T-helper 17 cell (primary cell): ENCODE data around the gene CDH12. TPM values are rescaled to one million over a fixed set of nuclear protein-coding genes. Genes with fewer than 3 reads are reported as not detected.
"Not testable (repeated sequence)": the region's sequence is repeated elsewhere in the genome, so short reads cannot be mapped to it uniquely, and the experiment has no call there.

Source experiments
- ATAC-seq: fragments of 150-1000 bp; cut with Tn5 transposase; 2 replicates; pipeline ENCODE4 v1.10.0; 2021; ENCODE audit warnings: mild to moderate bottlenecking, moderate library complexity
- DNase-seq, 3 donors: peaks; one replicate each; pipeline versions ENCODE4 v3.0.0 to v3.0.0-alpha.2; 2020 to 2021
- H3K9me3 ChIP-seq: one replicate; pipeline ENCODE4 v1.7.0; 2013; ENCODE audit warnings: low read length, mild to moderate bottlenecking; ENCODE audit not compliant: control insufficient read depth, poor library complexity, severe bottlenecking
- H3K27ac Mint-ChIP-seq: one replicate; pipeline ENCODE4 v1.8.0; 2022; ENCODE audit warnings: mild to moderate bottlenecking, moderate library complexity, mixed read lengths
- H3K27me3 Mint-ChIP-seq: one replicate; pipeline ENCODE4 v1.8.0; 2022; ENCODE audit warnings: mixed read lengths
- H3K36me3 Mint-ChIP-seq: one replicate; pipeline ENCODE4 v1.8.0; 2022; ENCODE audit warnings: low read depth, mixed read lengths
- H3K4me1 Mint-ChIP-seq: one replicate; pipeline ENCODE4 v1.8.0; 2022; ENCODE audit warnings: mild to moderate bottlenecking, mixed read lengths
- H3K4me3 Mint-ChIP-seq: one replicate; pipeline ENCODE4 v1.8.0; 2022; ENCODE audit warnings: mild to moderate bottlenecking, moderate library complexity, mixed read lengths
- total RNA-seq, 4 donors: library from RNA in 2 of 4; stranded (reverse) in 2 of 4; gene quantifications; one replicate each; pipeline ENCODE4 v1.2.3 and lab custom pipeline; 2022 to 2026

CDH12 gene
- total RNA-seq, 2 donors from 2014 or later, result not detected

GRCh38 chr5:22319798-22320197 lies 533.3 kb downstream of the CDH12 start:
- Mint-ChIP-seq H3K36me3 (no peaks in the 10 kb centered on the region), H3K27ac (no peak overlapping the region), H3K4me1 (no peaks in the 10 kb centered on the region), H3K27me3 (no peaks in the 10 kb centered on the region), H3K4me3 (no peak overlapping the region)
- H3K9me3 ChIP-seq, result peaks cover 5% of the 10 kb centered on the region
- DNase-seq (no peak), ATAC-seq (no peak)

GRCh38 chr5:22316294-22316693 lies 536.9 kb downstream of the CDH12 start:
- H3K4me1 Mint-ChIP-seq, result no peaks in the 10 kb centered on the region
- peaks cover 5% of the 10 kb centered on the region for H3K9me3 ChIP-seq
- H3K4me3 Mint-ChIP-seq, result no peak overlapping the region
- no peak for DNase-seq
- H3K36me3 Mint-ChIP-seq, result no peaks in the 10 kb centered on the region
- no peak for ATAC-seq
- no peaks in the 10 kb centered on the region for H3K27me3 Mint-ChIP-seq
- H3K27ac Mint-ChIP-seq, result no peak overlapping the region

GRCh38 chr5:22315052-22315451 lies 538.1 kb downstream of the CDH12 start:
- not testable (repeated sequence) for H3K36me3 Mint-ChIP-seq, ATAC-seq, H3K27ac Mint-ChIP-seq

GRCh38 chr5:22314548-22314947 lies 538.6 kb downstream of the CDH12 start:
- H3K36me3 Mint-ChIP-seq, result no peaks in the 10 kb centered on the region
- H3K4me1 Mint-ChIP-seq, result no peaks in the 10 kb centered on the region
- ATAC-seq (no peak), DNase-seq (no peak)
- peaks cover 5% of the 10 kb centered on the region for H3K9me3 ChIP-seq
- no peak overlapping the region for H3K27ac Mint-ChIP-seq
- H3K4me3 Mint-ChIP-seq, result no peak overlapping the region
- H3K27me3 Mint-ChIP-seq, result no peaks in the 10 kb centered on the region

More at GRCh38 chr5:22315052-22315451, 538.1 kb downstream of the CDH12 start:
- not testable (repeated sequence) for H3K4me1 Mint-ChIP-seq, H3K9me3 ChIP-seq, DNase-seq, H3K27me3 Mint-ChIP-seq, H3K4me3 Mint-ChIP-seq

- Mint-ChIP-seq H3K4me3 (no peak overlapping the region), H3K36me3 (no peaks in the 10 kb centered on the region), H3K27me3 (no peaks in the 10 kb centered on the region), H3K4me1 (no peaks in the 10 kb centered on the region), H3K27ac (no peak overlapping the region)
- no peak for DNase-seq
- no peaks in the 10 kb centered on the region for H3K9me3 ChIP-seq
- ATAC-seq, result no peak
These were observed 547.1 kb downstream of the CDH12 start for GRCh38 chr5:22306011-22306410.

- DNase-seq (no peak), ATAC-seq (no peak)
- H3K27ac Mint-ChIP-seq, result no peak overlapping the region
- no peaks in the 10 kb centered on the region for H3K36me3 Mint-ChIP-seq
- peaks cover 2% of the 10 kb centered on the region for H3K9me3 ChIP-seq
- H3K27me3 Mint-ChIP-seq, result no peaks in the 10 kb centered on the region
- H3K4me3 Mint-ChIP-seq, result no peak overlapping the region
- no peaks in the 10 kb centered on the region for H3K4me1 Mint-ChIP-seq
These were observed 557.3 kb downstream of the CDH12 start for GRCh38 chr5:22295832-22296231.

GRCh38 chr5:22293147-22293546 lies 560.0 kb downstream of the CDH12 start:
- Mint-ChIP-seq H3K27me3 (no peaks in the 10 kb centered on the region), H3K4me1 (no peaks in the 10 kb centered on the region), H3K36me3 (no peaks in the 10 kb centered on the region), H3K4me3 (no peak overlapping the region), H3K27ac (no peak overlapping the region)
- ATAC-seq (no peak), DNase-seq (no peak)
- H3K9me3 ChIP-seq, result peaks cover 2% of the 10 kb centered on the region

- no peaks in the 10 kb centered on the region for H3K36me3 Mint-ChIP-seq
- H3K4me1 Mint-ChIP-seq, result no peaks in the 10 kb centered on the region
- H3K9me3 ChIP-seq, result no peaks in the 10 kb centered on the region
- ATAC-seq (no peak), DNase-seq (no peak)
- no peak overlapping the region for H3K4me3 Mint-ChIP-seq
- H3K27me3 Mint-ChIP-seq, result no peaks in the 10 kb centered on the region
- H3K27ac Mint-ChIP-seq, result no peak overlapping the region
These were observed 575.0 kb downstream of the CDH12 start for GRCh38 chr5:22278164-22278563.

- DNase-seq, result no peak
- H3K9me3 ChIP-seq, result no peaks in the 10 kb centered on the region
- Mint-ChIP-seq H3K36me3 (no peaks in the 10 kb centered on the region), H3K27ac (no peak overlapping the region), H3K27me3 (no peaks in the 10 kb centered on the region), H3K4me3 (no peak overlapping the region), H3K4me1 (no peaks in the 10 kb centered on the region)
- no peak for ATAC-seq
These were observed 576.1 kb downstream of the CDH12 start for GRCh38 chr5:22277006-22277405.

- H3K4me3 Mint-ChIP-seq, H3K36me3 Mint-ChIP-seq, H3K9me3 ChIP-seq, H3K27ac Mint-ChIP-seq, ATAC-seq, DNase-seq, H3K27me3 Mint-ChIP-seq, H3K4me1 Mint-ChIP-seq: not testable (repeated sequence)
These were observed 587.3 kb downstream of the CDH12 start for GRCh38 chr5:22265855-22266254.

GRCh38 chr5:22258139-22258538 lies 595.0 kb downstream of the CDH12 start:
- Mint-ChIP-seq H3K27me3 (no peaks in the 10 kb centered on the region), H3K36me3 (no peaks in the 10 kb centered on the region)

GRCh38 chr5:22250528-22250927 lies 602.6 kb downstream of the CDH12 start:
- H3K9me3 ChIP-seq, result no peaks in the 10 kb centered on the region
- Mint-ChIP-seq H3K4me1 (no peaks in the 10 kb centered on the region), H3K4me3 (no peak overlapping the region), H3K27ac (no peak overlapping the region), H3K36me3 (no peaks in the 10 kb centered on the region), H3K27me3 (no peaks in the 10 kb centered on the region)
- ATAC-seq, result no peak
- DNase-seq, result no peak

More at GRCh38 chr5:22258139-22258538, 595.0 kb downstream of the CDH12 start:
- Mint-ChIP-seq H3K27ac (no peak overlapping the region), H3K4me3 (no peak overlapping the region), H3K4me1 (no peaks in the 10 kb centered on the region)
- DNase-seq, result no peak
- H3K9me3 ChIP-seq, result no peaks in the 10 kb centered on the region
- no peak for ATAC-seq

GRCh38 chr5:22249209-22249729 lies 603.9 kb downstream of the CDH12 start:
- no peak overlapping the region for H3K4me3 Mint-ChIP-seq
- no peak for ATAC-seq
- H3K27ac Mint-ChIP-seq, result no peak overlapping the region
- no peaks in the 10 kb centered on the region for H3K9me3 ChIP-seq
- H3K36me3 Mint-ChIP-seq, result no peaks in the 10 kb centered on the region
- H3K4me1 Mint-ChIP-seq, result no peaks in the 10 kb centered on the region
- H3K27me3 Mint-ChIP-seq, result no peaks in the 10 kb centered on the region
- DNase-seq, result no peak

- H3K36me3 Mint-ChIP-seq, result no peaks in the 10 kb centered on the region
- no peaks in the 10 kb centered on the region for H3K9me3 ChIP-seq
- H3K27ac Mint-ChIP-seq, result no peak overlapping the region
- no peak overlapping the region for H3K4me3 Mint-ChIP-seq
- ATAC-seq (no peak), DNase-seq (no peak)
- H3K4me1 Mint-ChIP-seq, result no peaks in the 10 kb centered on the region
- no peaks in the 10 kb centered on the region for H3K27me3 Mint-ChIP-seq
These were observed 607.4 kb downstream of the CDH12 start for GRCh38 chr5:22245770-22246169.
